ENCODE data around the gene BCHE.

BCHE gene

GRCh38 chr3:165837058-165837525 is at the start of gene BCHE:
BCHE (minus strand) TSS chr3:165837423; CDS start chr3:165831033, 6,390 bp downstream.
- peak within 1 kb of the TSS; percentile 30 for H3K4me3 ChIP-seq
- in situ Hi-C loops (cut with MboI; ENCODE audit: low sequenced_read_pairs): no loop called here
- H3K4me1 ChIP-seq: peaks cover 7% of the 10 kb centered on the region; the same call in 1 of the 2 replicates

DNA sequence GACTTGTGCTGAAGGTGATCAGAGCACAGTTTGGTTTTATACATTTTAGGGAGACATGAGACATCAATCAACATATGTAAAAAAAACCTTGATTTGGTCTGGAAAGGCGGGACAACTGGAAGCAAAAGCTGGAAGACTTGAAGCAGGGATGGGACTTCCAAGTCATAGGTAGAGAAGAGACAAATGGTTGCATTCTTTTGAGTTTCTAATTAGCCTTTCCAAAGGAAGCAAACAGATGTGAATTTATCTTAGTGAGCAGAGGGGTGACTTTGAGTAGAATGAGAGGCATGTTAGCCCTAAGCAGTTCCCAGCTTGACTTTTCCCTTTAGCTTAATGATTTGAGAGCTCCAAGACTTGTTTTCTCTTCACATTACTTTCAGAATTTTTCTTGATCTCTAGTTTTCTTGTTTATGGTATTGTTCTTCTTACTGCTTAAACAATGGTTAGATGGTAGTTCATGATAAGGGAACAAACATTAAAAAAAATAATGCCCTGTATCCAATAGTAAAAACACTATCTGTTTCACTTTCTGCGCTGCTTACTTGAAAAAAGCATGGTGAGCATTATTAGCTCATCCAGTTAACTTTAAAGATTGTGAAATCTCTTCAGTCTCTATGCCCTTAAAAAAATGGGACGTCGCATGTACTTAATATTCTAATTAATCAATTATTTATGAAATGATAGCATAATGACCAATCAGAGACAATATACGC is 48.5 kb upstream of the BCHE start:
- Histone ChIP-seq H3K4me3 (no peak overlapping the region), H3K4me1 (no peaks in the 10 kb centered on the region; the same call in 1 of the 2 replicates), H3K36me3 (replicated peaks) (no peaks in the 10 kb centered on the region), H3K27me3 (ENCODE audit: low read depth) (no peaks in the 10 kb centered on the region), H3K9me3 (no peaks in the 10 kb centered on the region)
- in situ Hi-C loops (cut with MboI; ENCODE audit: low sequenced_read_pairs): no loop called here
- no peak for DNase-seq (ENCODE audit: low spot score in 2 of 2)

More at GRCh38 chr3:165837058-165837525, at the start of gene BCHE:
- H3K9me3 ChIP-seq: no peaks in the 10 kb centered on the region
- H3K36me3 ChIP-seq (replicated peaks): no peaks in the 10 kb centered on the region
- H3K27me3 ChIP-seq (ENCODE audit: low read depth): no peaks in the 10 kb centered on the region
- DNase-seq (ENCODE audit: low spot score in 2 of 2): peak; percentile 53 to 60

GRCh38 chr3:165884518-165884917 is 47.3 kb upstream of the BCHE start:
- Histone ChIP-seq H3K36me3 (replicated peaks) (no peaks in the 10 kb centered on the region), H3K4me1 (no peaks in the 10 kb centered on the region; the same call in 1 of the 2 replicates), H3K4me3 (no peak overlapping the region), H3K9me3 (no peaks in the 10 kb centered on the region), H3K27me3 (ENCODE audit: low read depth) (no peaks in the 10 kb centered on the region)
- in situ Hi-C loops (cut with MboI; ENCODE audit: low sequenced_read_pairs): no loop called here
- DNase-seq (ENCODE audit: low spot score in 2 of 2): no peak

- Histone ChIP-seq H3K9me3 (no peaks in the 10 kb centered on the region), H3K27me3 (ENCODE audit: low read depth) (no peaks in the 10 kb centered on the region), H3K36me3 (replicated peaks) (no peaks in the 10 kb centered on the region), H3K4me1 (no peaks in the 10 kb centered on the region; the same call in 1 of the 2 replicates), H3K4me3 (peak overlapping the region; percentile 14)
- no peak for DNase-seq (ENCODE audit: low spot score in 2 of 2)
- in situ Hi-C loops (cut with MboI; ENCODE audit: low sequenced_read_pairs): no loop called here
Measured at GRCh38 chr3:165883863-165884478, 46.7 kb upstream of the BCHE start.

DNA sequence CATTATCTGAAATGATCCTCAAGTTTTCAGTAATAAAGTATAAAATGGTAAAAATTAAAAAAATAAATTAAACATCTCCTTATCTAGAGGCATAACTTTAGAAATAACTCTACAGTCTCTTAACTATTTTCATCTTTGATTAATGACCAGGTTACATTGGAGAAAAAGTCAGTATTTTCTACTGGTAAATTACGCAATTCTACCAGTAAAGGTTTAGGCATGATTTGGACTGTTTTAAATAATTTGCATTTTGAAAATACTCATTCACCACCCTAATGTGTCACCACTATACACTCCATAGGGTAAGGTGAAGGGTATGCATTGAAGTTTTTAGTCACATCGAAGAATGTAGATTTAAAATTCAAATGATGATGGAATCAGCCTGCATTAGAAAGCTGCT is 45.9 kb upstream of the BCHE start:
- Histone ChIP-seq H3K4me3 (no peak overlapping the region), H3K27me3 (ENCODE audit: low read depth) (no peaks in the 10 kb centered on the region), H3K9me3 (no peaks in the 10 kb centered on the region), H3K4me1 (no peaks in the 10 kb centered on the region; the same call in 1 of the 2 replicates), H3K36me3 (replicated peaks) (no peaks in the 10 kb centered on the region)
- in situ Hi-C loops (cut with MboI; ENCODE audit: low sequenced_read_pairs): no loop called here
- no peak for DNase-seq (ENCODE audit: low spot score in 2 of 2)

- no peak for DNase-seq (ENCODE audit: low spot score in 2 of 2)
- in situ Hi-C loops (cut with MboI; ENCODE audit: low sequenced_read_pairs): no loop called here
- H3K27me3 ChIP-seq (ENCODE audit: low read depth): no peaks in the 10 kb centered on the region
- H3K4me1 ChIP-seq: no peaks in the 10 kb centered on the region
- H3K9me3 ChIP-seq: no peaks in the 10 kb centered on the region
- no peaks in the 10 kb centered on the region for H3K36me3 ChIP-seq (replicated peaks)
- no peak overlapping the region for H3K4me3 ChIP-seq
Measured at GRCh38 chr3:165875644-165876043, 38.4 kb upstream of the BCHE start.

DNA sequence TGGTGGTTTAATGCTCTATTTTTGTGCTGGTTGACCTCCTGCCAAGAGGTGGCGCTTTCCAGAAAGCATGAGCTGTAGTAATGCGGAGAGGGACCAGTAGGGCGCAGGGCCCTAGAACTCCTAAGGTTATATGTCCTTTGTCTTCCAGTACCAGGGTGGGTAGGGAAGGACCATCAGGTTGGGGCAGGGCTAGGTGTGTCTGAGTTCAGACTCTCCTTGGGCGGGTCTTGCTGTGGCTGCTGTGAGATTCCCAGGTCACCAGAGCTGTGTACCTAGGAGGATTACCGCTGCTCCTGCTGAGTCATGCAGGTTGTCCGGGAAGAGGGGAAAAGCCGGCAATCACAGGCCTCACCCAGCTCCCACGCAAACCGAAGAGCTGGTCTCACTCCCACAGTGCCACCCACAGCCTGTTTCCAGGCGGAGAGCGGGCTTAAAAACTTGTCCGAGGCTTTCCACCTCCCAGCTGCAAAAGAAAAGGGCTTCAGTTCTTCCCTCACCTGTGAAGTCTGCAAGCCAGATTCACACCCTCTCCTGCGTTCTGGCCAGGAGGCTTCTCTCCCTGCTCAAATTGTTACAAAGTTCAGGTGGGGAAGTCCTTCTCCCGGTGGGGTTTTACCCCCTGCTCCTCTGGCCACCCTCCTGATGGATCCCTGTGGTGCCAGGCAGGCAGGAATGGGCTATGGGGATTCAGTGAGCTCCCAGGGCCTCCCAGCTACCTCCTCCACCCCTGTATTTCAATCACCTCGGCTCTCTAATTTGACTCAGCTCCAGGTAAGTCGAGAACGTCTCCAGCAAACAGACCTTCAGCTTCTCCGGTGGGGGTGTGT is 37.7 kb upstream of the BCHE start:
- Histone ChIP-seq H3K4me1 (no peaks in the 10 kb centered on the region), H3K4me3 (no peak overlapping the region), H3K36me3 (replicated peaks) (no peaks in the 10 kb centered on the region), H3K9me3 (no peaks in the 10 kb centered on the region), H3K27me3 (ENCODE audit: low read depth) (no peaks in the 10 kb centered on the region)
- in situ Hi-C loops (cut with MboI; ENCODE audit: low sequenced_read_pairs): no loop called here
- DNase-seq (ENCODE audit: low spot score in 2 of 2): no peak

DNA sequence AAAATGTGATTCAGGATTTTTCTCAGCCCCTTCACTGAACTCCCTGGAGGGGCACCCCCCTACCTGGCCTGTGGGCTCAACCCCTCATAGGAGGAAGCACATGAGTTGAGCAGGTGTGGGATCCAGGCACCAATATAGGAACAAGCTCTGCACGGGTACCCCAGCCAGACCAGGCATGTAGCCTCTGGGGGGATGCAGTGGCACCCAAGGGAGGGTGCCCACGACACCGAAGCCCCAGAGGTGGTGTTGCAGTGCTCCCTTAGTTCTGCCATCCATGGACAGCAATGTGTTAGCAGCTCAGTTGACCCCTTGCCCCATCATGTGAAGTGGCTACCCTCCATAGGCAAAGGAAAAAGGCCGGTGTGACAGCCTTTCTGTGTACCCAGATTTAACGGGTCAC is 30.9 kb upstream of the BCHE start:
- DNase-seq (ENCODE audit: low spot score in 2 of 2): no peak
- no peaks in the 10 kb centered on the region for H3K27me3 ChIP-seq (ENCODE audit: low read depth)
- H3K4me3 ChIP-seq: no peak overlapping the region
- in situ Hi-C loops (cut with MboI; ENCODE audit: low sequenced_read_pairs): no loop called here
- H3K4me1 ChIP-seq: no peaks in the 10 kb centered on the region
- H3K9me3 ChIP-seq: no peaks in the 10 kb centered on the region
- no peaks in the 10 kb centered on the region for H3K36me3 ChIP-seq (replicated peaks)

DNA sequence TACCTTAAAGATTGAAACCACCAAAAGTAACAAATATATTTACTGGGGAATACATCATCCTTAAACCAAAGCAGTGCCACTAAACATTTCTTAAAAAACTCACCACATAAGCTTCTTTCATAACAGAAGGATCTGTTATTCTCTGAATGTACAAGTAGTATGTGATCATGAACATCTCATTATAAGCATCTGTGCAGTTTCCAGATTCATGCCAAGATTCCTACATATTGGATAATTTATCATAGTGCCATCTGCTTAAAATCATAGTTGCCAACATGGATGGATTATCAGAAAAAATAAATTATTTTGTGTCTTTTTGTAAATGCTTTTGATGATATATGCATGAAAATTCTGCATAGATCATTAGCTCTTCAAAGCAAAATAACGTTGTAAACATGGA is 21.8 kb upstream of the BCHE start:
- in situ Hi-C loops (cut with MboI; ENCODE audit: low sequenced_read_pairs): no loop called here
- DNase-seq (ENCODE audit: low spot score in 2 of 2): no peak
- H3K4me1 ChIP-seq: no peaks in the 10 kb centered on the region
- no peaks in the 10 kb centered on the region for H3K27me3 ChIP-seq (ENCODE audit: low read depth)
- no peaks in the 10 kb centered on the region for H3K36me3 ChIP-seq (replicated peaks)
- no peaks in the 10 kb centered on the region for H3K9me3 ChIP-seq
- H3K4me3 ChIP-seq: no peak overlapping the region

DNA sequence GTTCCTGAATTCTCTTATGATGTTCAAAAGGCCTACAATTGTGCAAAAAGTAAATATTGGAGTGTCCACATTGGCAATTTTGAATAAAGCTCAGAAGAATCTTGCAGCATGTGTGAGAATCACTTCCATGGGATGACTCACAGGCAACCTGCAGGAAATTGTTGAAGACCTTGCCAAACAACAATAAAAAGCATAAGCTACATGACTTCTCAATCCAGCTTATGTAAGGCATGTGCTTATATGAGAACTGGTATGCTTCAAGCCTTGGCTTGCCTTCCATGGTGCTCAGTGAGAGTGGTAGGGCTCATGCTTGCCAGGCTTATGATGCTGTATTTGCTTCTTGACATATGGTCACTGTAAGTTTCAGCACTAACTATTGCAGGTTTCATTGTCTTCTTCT is 18.4 kb upstream of the BCHE start:
- in situ Hi-C loops (cut with MboI; ENCODE audit: low sequenced_read_pairs): no loop called here
- H3K4me3 ChIP-seq: no peak overlapping the region
- no peaks in the 10 kb centered on the region for H3K36me3 ChIP-seq (replicated peaks)
- peak in 1 of 2 experiments; percentile 0 for DNase-seq (ENCODE audit: low spot score in 2 of 2)
- no peaks in the 10 kb centered on the region for H3K9me3 ChIP-seq
- no peaks in the 10 kb centered on the region for H3K27me3 ChIP-seq (ENCODE audit: low read depth)
- H3K4me1 ChIP-seq: peaks cover 9% of the 10 kb centered on the region; the same call in 1 of the 2 replicates

DNA sequence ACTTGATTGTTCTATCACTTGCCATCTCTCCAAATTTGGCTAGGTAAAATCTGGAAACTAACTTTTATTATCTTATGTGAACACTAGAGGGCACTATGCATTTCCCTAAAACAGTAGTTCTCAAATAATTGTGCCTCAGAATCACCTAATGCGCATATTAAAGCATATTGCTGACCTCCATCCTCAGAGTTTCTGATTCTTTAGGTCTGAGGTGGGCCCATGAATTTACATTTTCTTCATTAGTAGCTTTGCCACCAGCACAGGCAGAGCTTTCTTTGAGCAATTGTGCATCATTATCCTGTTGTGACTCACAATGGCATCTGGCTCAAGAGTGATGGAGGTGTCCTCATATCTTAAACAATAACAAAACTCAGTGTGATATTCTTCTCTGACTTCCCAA is 17.5 kb upstream of the BCHE start:
- peak in 1 of 2 experiments; percentile 51 for DNase-seq (ENCODE audit: low spot score in 2 of 2)
- no peak overlapping the region for H3K4me3 ChIP-seq
- in situ Hi-C loops (cut with MboI; ENCODE audit: low sequenced_read_pairs): no loop called here
- H3K27me3 ChIP-seq (ENCODE audit: low read depth): no peaks in the 10 kb centered on the region
- H3K9me3 ChIP-seq: no peaks in the 10 kb centered on the region
- no peaks in the 10 kb centered on the region for H3K36me3 ChIP-seq (replicated peaks)
- H3K4me1 ChIP-seq: peaks cover 9% of the 10 kb centered on the region; the same call in 1 of the 2 replicates

- H3K9me3 ChIP-seq: no peaks in the 10 kb centered on the region
- no peaks in the 10 kb centered on the region for H3K27me3 ChIP-seq (ENCODE audit: low read depth)
- no peak overlapping the region for H3K4me3 ChIP-seq
- no peaks in the 10 kb centered on the region for H3K36me3 ChIP-seq (replicated peaks)
- peaks cover 9% of the 10 kb centered on the region; the same call in 1 of the 2 replicates for H3K4me1 ChIP-seq
- in situ Hi-C loops (cut with MboI; ENCODE audit: low sequenced_read_pairs): no loop called here
- no peak for DNase-seq (ENCODE audit: low spot score in 2 of 2)
Measured at GRCh38 chr3:165852711-165853110, 15.5 kb upstream of the BCHE start.

DNA sequence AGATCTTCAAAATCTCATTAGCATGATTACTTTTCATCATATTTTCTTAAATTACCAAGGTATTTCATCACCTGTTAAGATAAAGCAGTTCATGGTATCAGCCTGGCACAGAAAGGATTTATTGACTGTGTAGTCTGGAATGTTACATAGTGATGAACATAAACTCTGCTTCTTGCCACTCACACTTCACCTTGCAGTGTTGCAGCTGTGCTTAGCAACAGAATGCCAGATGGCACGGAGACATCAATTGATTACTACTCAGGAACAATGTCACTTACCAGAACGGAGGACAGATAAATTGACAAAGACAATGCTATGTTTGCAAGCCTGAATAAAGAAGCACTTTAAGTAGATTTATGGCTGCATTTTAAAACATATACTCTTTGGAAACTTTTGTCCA is 15.0 kb upstream of the BCHE start:
- no peak overlapping the region for H3K4me3 ChIP-seq
- no peaks in the 10 kb centered on the region for H3K9me3 ChIP-seq
- peak in 1 of 2 experiments; percentile 14 for DNase-seq (ENCODE audit: low spot score in 2 of 2)
- no peaks in the 10 kb centered on the region for H3K27me3 ChIP-seq (ENCODE audit: low read depth)
- no peaks in the 10 kb centered on the region for H3K36me3 ChIP-seq (replicated peaks)
- H3K4me1 ChIP-seq: peaks cover 9% of the 10 kb centered on the region; the same call in 1 of the 2 replicates
- in situ Hi-C loops (cut with MboI; ENCODE audit: low sequenced_read_pairs): no loop called here

- no peaks in the 10 kb centered on the region for H3K4me1 ChIP-seq
- no peaks in the 10 kb centered on the region for H3K9me3 ChIP-seq
- no peak overlapping the region for H3K4me3 ChIP-seq
- H3K36me3 ChIP-seq (replicated peaks): no peaks in the 10 kb centered on the region
- DNase-seq (ENCODE audit: low spot score in 2 of 2): no peak
- in situ Hi-C loops (cut with MboI; ENCODE audit: low sequenced_read_pairs): no loop called here
- no peaks in the 10 kb centered on the region for H3K27me3 ChIP-seq (ENCODE audit: low read depth)
Measured at GRCh38 chr3:165846056-165846455, 8.8 kb upstream of the BCHE start.
